Neural cell (in vitro differentiated cells): ENCODE data around the gene KLK3. TPM values are rescaled to one million over a fixed set of nuclear protein-coding genes. Genes with fewer than 3 reads are reported as not detected.

Experiments
- H2AFZ ChIP-seq: fragments of 200-600, 300-800 bp; sonication (generic), shearing (Covaris generic); 2 replicates; pipeline ENCODE4 v1.6.0; 2014; ENCODE audit warnings: low read depth, mild to moderate bottlenecking, antibody characterized with exemption, low read length, moderate library complexity
- H3F3A ChIP-seq: fragments of 200-600 bp; shearing (Covaris generic); 2 replicates; pipeline ENCODE4 v1.6.1; 2016; ENCODE audit warnings: mild to moderate bottlenecking, moderate library complexity, mixed read lengths, antibody characterized with exemption, low read length; ENCODE audit not compliant: insufficient read depth, poor library complexity, severe bottlenecking
- H3K27ac ChIP-seq: fragments of 200-600, 300-800 bp; sonication (generic), shearing (Covaris generic); 2 replicates; pipeline ENCODE4 v1.5.1; 2014; ENCODE audit warnings: mild to moderate bottlenecking, low read length, moderate library complexity
- H3K27me3 ChIP-seq: fragments of 300-800, 200-600 bp; sonication (generic), shearing (Covaris generic); 2 replicates; pipeline ENCODE4 v1.6.0; 2014; ENCODE audit warnings: mild to moderate bottlenecking, low read depth, low read length, moderate library complexity; ENCODE audit not compliant: insufficient read depth
- H3K36me3 ChIP-seq: fragments of 300-800, 200-600 bp; sonication (generic), shearing (Covaris generic); 2 replicates; pipeline ENCODE4 v1.5.1; 2014; ENCODE audit warnings: mild to moderate bottlenecking, antibody characterized with exemption, low read length, moderate library complexity; ENCODE audit not compliant: insufficient read depth
- H3K4me2 ChIP-seq: fragments of 300-800, 200-600 bp; sonication (generic), shearing (Covaris generic); 2 replicates; pipeline ENCODE4 v1.6.0; 2014; ENCODE audit warnings: mild to moderate bottlenecking, low read length
- H3K4me3 ChIP-seq: fragments of 300-800, 200-600 bp; sonication (generic), shearing (Covaris generic); 2 replicates; pipeline ENCODE4 v1.5.1; 2014; ENCODE audit warnings: mild to moderate bottlenecking, low read length, moderate library complexity
- H3K79me2 ChIP-seq: fragments of 200-600 bp; shearing (Covaris generic); replicated peaks from 2 replicates; pipeline ENCODE4 v1.6.0; 2014; ENCODE audit warnings: mild to moderate bottlenecking, low read length, moderate library complexity; ENCODE audit not compliant: insufficient read depth
- H3K9ac ChIP-seq: fragments of 300-800, 200-600 bp; sonication (generic), shearing (Covaris generic); 2 replicates; pipeline ENCODE4 v1.6.1; 2016; ENCODE audit warnings: mild to moderate bottlenecking, low read length, mixed read lengths
- H3K9me2 ChIP-seq: fragments of 200-600 bp; shearing (Covaris generic); 2 replicates; pipeline ENCODE4 v1.6.1; 2016; ENCODE audit warnings: mild to moderate bottlenecking, low read length, mixed read lengths; ENCODE audit not compliant: insufficient read depth
- H3K9me3 ChIP-seq: fragments of 200-600, 300-800 bp; sonication (generic), shearing (Covaris generic); 2 replicates; pipeline ENCODE4 v1.6.1; 2016; ENCODE audit warnings: mild to moderate bottlenecking, mixed run types, low read length, moderate library complexity, mixed read lengths
- H4K20me1 ChIP-seq: fragments of 200-600 bp; shearing (Covaris generic); 2 replicates; pipeline ENCODE4 v1.6.1; 2016; ENCODE audit warnings: mild to moderate bottlenecking, mixed run types; ENCODE audit not compliant: insufficient read depth
- CTCF ChIP-seq: fragments of 450-650 bp; IDR thresholded peaks from 2 replicates; pipeline ENCODE4 v1.5.1; 2014; ENCODE audit warnings: antibody characterized with exemption, mild to moderate bottlenecking, moderate library complexity; ENCODE audit not compliant: poor library complexity, severe bottlenecking
- EP300 ChIP-seq: fragments of 450-650 bp; conservative IDR thresholded peaks from 2 replicates; pipeline ENCODE4 v1.6.1; 2014; ENCODE audit warnings: antibody characterized with exemption, mild to moderate bottlenecking, moderate library complexity; ENCODE audit not compliant: poor library complexity, severe bottlenecking
- EZH2 ChIP-seq: fragments of 200-600, 300-800 bp; shearing (Covaris generic), sonication (generic); IDR thresholded peaks from 2 replicates; pipeline ENCODE4 v1.6.1; 2014; ENCODE audit warnings: antibody characterized with exemption, low read length, borderline replicate concordance, mild to moderate bottlenecking; ENCODE audit not compliant: insufficient read depth, poor library complexity, severe bottlenecking
- MXI1 ChIP-seq: fragments of 450-650 bp; conservative IDR thresholded peaks from 2 replicates; pipeline ENCODE4 v1.6.1; 2014; ENCODE audit warnings: antibody characterized with exemption, mild to moderate bottlenecking; ENCODE audit not compliant: poor library complexity, severe bottlenecking
- POLR2AphosphoS5 ChIP-seq: IDR thresholded peaks from 2 replicates; pipeline ENCODE4 v1.6.1; 2012
- RAD21 ChIP-seq: fragments of 450-650 bp; conservative IDR thresholded peaks from 2 replicates; pipeline ENCODE4 v1.6.1; 2014; ENCODE audit warnings: antibody characterized with exemption, mild to moderate bottlenecking, moderate library complexity
- REST ChIP-seq: IDR thresholded peaks from 2 replicates; pipeline ENCODE4 v1.6.1; 2012; ENCODE audit warnings: borderline replicate concordance
- SMC3 ChIP-seq: fragments of 450-650 bp; conservative IDR thresholded peaks from 2 replicates; pipeline ENCODE4 v1.6.1; 2014; ENCODE audit warnings: antibody characterized with exemption, mild to moderate bottlenecking, moderate library complexity; ENCODE audit not compliant: poor library complexity
- TAF1 ChIP-seq: IDR thresholded peaks from 2 replicates; pipeline ENCODE4 v1.6.1; 2012; ENCODE audit warnings: low read depth
- polyA plus RNA-seq: library from polyadenylated mRNA; depleted of rRNA; stranded (reverse); fragments of >200 nt; gene quantifications from 2 replicates; pipeline ENCODE4 v1.2.3, GENCODE V29; 2014

The KLK3 gene
- polyA plus RNA-seq, 1 donor from 2014 or later: not detected

GRCh38 chr19:50842130-50842529 is 12.6 kb upstream of the KLK3 start:
- TF ChIP-seq REST (no peak), TAF1 (no peak), POLR2AphosphoS5 (no peak), EZH2 (no peak), SMC3 (no peak), EP300 (no peak)
- H3K27me3 ChIP-seq: peaks cover 2% of the 10 kb centered on the region
- H3K36me3 ChIP-seq: no peaks in the 10 kb centered on the region
- H3F3A ChIP-seq: no peaks in the 10 kb centered on the region
- H4K20me1 ChIP-seq: no peaks in the 10 kb centered on the region
- H3K9ac ChIP-seq: no peak overlapping the region
- no peaks in the 10 kb centered on the region for H3K9me2 ChIP-seq
- no peak overlapping the region for H3K4me2 ChIP-seq
- H3K4me3 ChIP-seq: no peak overlapping the region
- H3K79me2 ChIP-seq: no peaks in the 10 kb centered on the region
- no peak overlapping the region for H3K27ac ChIP-seq
- H2AFZ ChIP-seq: no peak overlapping the region
- H3K9me3 ChIP-seq: no peaks in the 10 kb centered on the region

GRCh38 chr19:50843205-50843604 is 11.5 kb upstream of the KLK3 start:
- Histone ChIP-seq H3K27ac (no peak overlapping the region), H3K27me3 (no peaks in the 10 kb centered on the region), H3K9me2 (no peaks in the 10 kb centered on the region), H4K20me1 (no peaks in the 10 kb centered on the region), H3K9ac (no peak overlapping the region), H3K9me3 (no peaks in the 10 kb centered on the region), H3K36me3 (no peaks in the 10 kb centered on the region), H3K79me2 (no peaks in the 10 kb centered on the region), H2AFZ (no peak overlapping the region), H3K4me2 (no peak overlapping the region), H3K4me3 (no peak overlapping the region), H3F3A (no peaks in the 10 kb centered on the region)
- TF ChIP-seq POLR2AphosphoS5 (no peak), MXI1 (no peak), TAF1 (no peak), REST (no peak), EZH2 (no peak), CTCF (no peak), RAD21 (no peak)
